ENCODE results near the gene PTTG2. TPM values are rescaled to one million over a fixed set of nuclear protein-coding genes. Genes with fewer than 3 reads are reported as not detected.

PTTG2 gene
- total and polyA plus RNA-seq, 2 of the 13 experiments (the other 11 are each of a cell fraction or from before 2014, with no cell fraction given), result not detected

GRCh38 chr4:37958932-37959331 is 1.3 kb upstream of the PTTG2 start (continued):
- TF ChIP-seq PAXIP1 (CRISPR knock-in tag; conservative IDR thresholded peaks at IDR 0.05) (peak; percentile 88), ZBTB8A (CRISPR knock-in tag; IDR thresholded peaks at IDR 0.05; ENCODE audit: borderline replicate concordance, low read depth) (no peak), PTBP1 (IDR thresholded peaks at IDR 0.05; ENCODE audit: low read depth, low read length, poor library complexity, severe bottlenecking) (no peak), SOX5 (CRISPR knock-in tag; IDR thresholded peaks at IDR 0.05; ENCODE audit: borderline replicate concordance) (peak; percentile 90)

DNA sequence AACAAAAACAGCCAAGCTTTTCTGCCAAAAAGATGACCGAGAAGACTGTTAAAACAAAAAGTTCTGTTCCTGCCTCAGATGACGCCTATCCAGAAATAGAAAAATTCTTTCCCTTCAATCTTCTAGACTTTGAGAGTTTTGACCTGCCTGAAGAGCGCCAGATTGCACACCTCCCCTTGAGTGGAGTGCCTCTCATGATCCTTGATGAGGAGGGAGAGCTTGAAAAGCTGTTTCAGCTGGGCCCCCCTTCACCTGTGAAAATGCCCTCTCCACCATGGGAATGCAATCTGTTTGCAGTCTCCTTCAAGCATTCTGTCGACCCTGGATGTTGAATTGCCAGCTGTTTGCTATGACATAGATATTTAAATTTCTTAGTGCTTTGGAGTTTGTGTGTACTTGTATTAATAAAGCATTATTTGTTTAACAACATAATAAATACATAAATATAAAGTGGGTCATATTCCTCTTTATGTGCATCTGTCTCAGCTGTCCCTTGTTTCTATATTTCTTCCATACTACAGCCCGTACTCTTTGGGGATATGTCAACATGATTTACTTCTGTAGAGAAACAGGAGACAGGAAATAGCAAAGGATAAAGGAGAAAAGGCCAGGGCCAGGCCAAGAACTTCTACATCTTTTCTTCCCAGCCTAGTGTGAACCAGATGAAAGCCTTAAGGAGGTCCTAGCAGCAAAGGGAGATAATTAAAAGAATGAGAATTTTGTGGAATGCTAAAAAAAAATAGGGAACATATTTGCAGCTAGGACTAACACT is 667 bp downstream of the PTTG2 start:
- BruUV-seq (replicated peaks), result no TSS peak
- no peaks in the 10 kb centered on the region for H4K20me1 ChIP-seq (ENCODE audit: insufficient read depth, low read length)
- no peaks in the 10 kb centered on the region for H3K79me2 ChIP-seq (ENCODE audit: insufficient read depth, low read length)
- FAIRE-seq (no peak), ATAC-seq (no peak), DNase-seq (ENCODE audit: low spot score) (no peak)
- peaks cover 47% of the 10 kb centered on the region for H3K4me1 ChIP-seq (ENCODE audit: insufficient read depth, low read length)
- H3K9me3 ChIP-seq (ENCODE audit: low read length), result no peaks in the 10 kb centered on the region
- H2AFZ ChIP-seq (ENCODE audit: low read length), result no peak overlapping the region
- ChIA-PET CTCF (ENCODE audit: low intra/inter-chr PET ratio, low total read pairs) (no interaction called here), POLR2A (no interaction called here)
- in situ Hi-C loops (cut with HindIII; ENCODE audit: extremely low pct_ligation_motif_present, low pct_unique_long_range_greater_than_20kb) (no loop called here), intact Hi-C loops (cut with micrococcal nuclease; ENCODE audit: unreplicated experiment) (no loop called here)
- no peak overlapping the region for H3K4me2 ChIP-seq (ENCODE audit: low read depth, low read length)
- H3K4me3 ChIP-seq (replicated peaks in 1 of 3; ENCODE audit: insufficient read depth in 1 of 3, low read depth in 2 of 3, low read length in 3 of 3), result no peak overlapping the region
- H3K36me3 ChIP-seq (replicated peaks in 1 of 2; ENCODE audit: control insufficient read depth in 1 of 2, insufficient read depth in 2 of 2, low read length in 2 of 2), result no peaks in the 10 kb centered on the region
- no peak overlapping the region for H3K27ac ChIP-seq (ENCODE audit: extremely low read length, insufficient read depth, low read length)
- H3K9ac ChIP-seq (ENCODE audit: insufficient read depth, low read depth, low read length), result no peak overlapping the region
- WGBS (ENCODE audit: low lambda C conversion rate), result 36% methylated on average over 5 of the region's 5 CpGs
- H3K27me3 ChIP-seq (ENCODE audit: control insufficient read depth in 1 of 2, insufficient read depth in 2 of 2, low read length in 2 of 2), result no peaks in the 10 kb centered on the region; a peak in 1 of 5 replicates
- no peak for TF ChIP-seq ARNT2 (CRISPR knock-in tag; IDR thresholded peaks at IDR 0.05; ENCODE audit: low read depth)
- no peak for TF ChIP-seq KAT8 (CRISPR knock-in tag; IDR thresholded peaks at IDR 0.05)
- no peak for TF ChIP-seq ZBED4 (CRISPR knock-in tag; IDR thresholded peaks at IDR 0.05; ENCODE audit: borderline replicate concordance)
- no peak for TF ChIP-seq ZNF207 (IDR thresholded peaks at IDR 0.05; ENCODE audit: borderline replicate concordance)
- TF ChIP-seq ZNF34 (CRISPR knock-in tag; IDR thresholded peaks at IDR 0.05; ENCODE audit: borderline replicate concordance), result no peak
- TF ChIP-seq GTF2F1 (IDR thresholded peaks at IDR 0.05; ENCODE audit: low read length), result no peak
- TF ChIP-seq, protein P1, sequence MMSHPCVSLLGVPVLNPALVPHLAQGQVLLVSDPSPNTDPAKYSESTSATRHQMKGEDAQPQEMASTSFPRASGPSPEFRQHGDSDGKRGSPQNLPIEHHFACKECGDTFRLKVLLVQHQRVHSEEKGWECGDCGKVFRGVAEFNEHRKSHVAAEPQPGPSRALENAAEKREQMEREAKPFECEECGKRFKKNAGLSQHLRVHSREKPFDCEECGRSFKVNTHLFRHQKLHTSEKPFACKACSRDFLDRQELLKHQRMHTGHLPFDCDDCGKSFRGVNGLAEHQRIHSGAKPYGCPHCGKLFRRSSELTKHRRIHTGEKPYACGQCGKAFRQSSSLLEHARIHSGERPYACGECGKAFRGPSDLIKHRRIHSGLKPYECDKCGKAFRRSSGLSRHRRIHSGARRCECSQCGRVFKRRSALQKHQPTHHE (CRISPR knock-in tag; IDR thresholded peaks at IDR 0.05; ENCODE audit: borderline replicate concordance), result no peak
- no peak for TF ChIP-seq NFIC (IDR thresholded peaks at IDR 0.05; ENCODE audit: low read length)
- no peak for TF ChIP-seq ZSCAN30 (CRISPR knock-in tag; IDR thresholded peaks at IDR 0.05)
- TF ChIP-seq NONO (IDR thresholded peaks at IDR 0.05), result no peak
- TF ChIP-seq NONO (CRISPR knock-in tag; conservative IDR thresholded peaks at IDR 0.05), result no peak

Measured in HepG2 (cell line).